ENCODE measurements around the gene NT5M. TPM values are rescaled to one million over a fixed set of nuclear protein-coding genes. Genes with fewer than 3 reads are reported as not detected.

Gene NT5M
- total RNA-seq, 4 donors from 2014 or later, result 1.1 to 6.0 (median 2.8) TPM

DNA sequence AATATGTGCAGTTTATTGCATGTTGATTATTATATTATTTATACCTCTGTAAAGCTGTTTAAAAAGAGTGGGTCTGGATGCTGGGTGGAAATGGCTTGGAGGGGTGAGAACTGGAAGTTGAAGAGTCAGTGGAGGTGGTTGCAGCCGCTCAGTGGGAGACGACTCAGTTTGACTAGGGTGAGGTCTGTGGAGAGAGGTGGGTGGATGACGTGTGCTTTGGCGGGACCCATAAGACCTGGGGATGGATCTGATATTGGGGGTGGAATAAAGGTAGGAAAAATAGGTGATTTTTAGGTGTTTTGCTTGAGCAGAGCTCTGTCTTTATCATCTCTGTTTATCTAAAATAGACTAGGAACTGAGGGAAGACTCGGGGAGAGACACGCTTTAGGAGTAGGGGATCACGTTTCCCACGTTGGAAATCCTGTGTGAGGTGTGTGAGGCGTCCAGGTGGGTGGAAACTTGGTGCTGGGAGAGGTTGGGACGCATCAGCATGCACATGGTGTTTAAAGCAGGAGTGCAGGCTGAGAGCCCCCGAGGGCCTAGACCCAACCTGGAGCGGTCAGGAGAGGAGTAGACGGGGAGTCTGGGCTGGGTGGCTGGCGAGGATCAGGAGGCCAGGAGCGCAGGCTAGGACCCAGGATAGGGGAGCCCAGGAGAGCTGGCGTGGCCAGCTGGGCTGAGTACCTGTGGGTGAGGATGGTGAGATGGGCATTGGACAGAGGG is 17.2 kb downstream of the NT5M start:
- 89 to 93% methylated on average over 16 of the region's 16 CpGs for WGBS, 2 donors
- no peak for DNase-seq
- intact Hi-C loops (cut with DNase I), result no loop called here

DNA sequence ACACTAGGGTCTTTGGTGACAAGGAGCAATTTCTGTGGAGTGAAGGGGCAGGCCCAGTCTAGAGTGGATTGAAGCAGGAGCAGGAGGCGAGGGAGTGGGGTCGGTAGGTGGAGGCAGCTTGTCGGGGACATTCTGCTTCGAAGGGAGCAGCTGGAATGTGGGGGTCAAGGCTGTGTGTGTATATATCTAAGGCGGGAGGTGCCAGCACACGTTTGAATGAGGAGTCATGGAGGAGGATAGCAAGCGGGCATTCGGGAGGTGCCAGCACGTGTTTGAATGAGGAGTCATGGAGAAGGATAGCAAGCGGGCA is 17.7 kb downstream of the NT5M start:
- no peaks in the 10 kb centered on the region for H3K9me3 ChIP-seq
- TF ChIP-seq, protein P1, sequence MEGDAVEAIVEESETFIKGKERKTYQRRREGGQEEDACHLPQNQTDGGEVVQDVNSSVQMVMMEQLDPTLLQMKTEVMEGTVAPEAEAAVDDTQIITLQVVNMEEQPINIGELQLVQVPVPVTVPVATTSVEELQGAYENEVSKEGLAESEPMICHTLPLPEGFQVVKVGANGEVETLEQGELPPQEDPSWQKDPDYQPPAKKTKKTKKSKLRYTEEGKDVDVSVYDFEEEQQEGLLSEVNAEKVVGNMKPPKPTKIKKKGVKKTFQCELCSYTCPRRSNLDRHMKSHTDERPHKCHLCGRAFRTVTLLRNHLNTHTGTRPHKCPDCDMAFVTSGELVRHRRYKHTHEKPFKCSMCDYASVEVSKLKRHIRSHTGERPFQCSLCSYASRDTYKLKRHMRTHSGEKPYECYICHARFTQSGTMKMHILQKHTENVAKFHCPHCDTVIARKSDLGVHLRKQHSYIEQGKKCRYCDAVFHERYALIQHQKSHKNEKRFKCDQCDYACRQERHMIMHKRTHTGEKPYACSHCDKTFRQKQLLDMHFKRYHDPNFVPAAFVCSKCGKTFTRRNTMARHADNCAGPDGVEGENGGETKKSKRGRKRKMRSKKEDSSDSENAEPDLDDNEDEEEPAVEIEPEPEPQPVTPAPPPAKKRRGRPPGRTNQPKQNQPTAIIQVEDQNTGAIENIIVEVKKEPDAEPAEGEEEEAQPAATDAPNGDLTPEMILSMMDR (IDR thresholded peaks at IDR 0.05), result no peak
- TF ChIP-seq POLR2A (IDR thresholded peaks at IDR 0.05), result no peak
- H3K36me3 ChIP-seq, result no peaks in the 10 kb centered on the region
- no peaks in the 10 kb centered on the region for H3K4me1 ChIP-seq
- 92 to 94% methylated on average over 10 of the region's 10 CpGs for WGBS, 2 donors
- H3K4me3 ChIP-seq (replicated peaks in 1 of 3), result no peak overlapping the region
- no peak overlapping the region for H3K27ac ChIP-seq
- intact Hi-C loops (cut with DNase I), result no loop called here
- no peaks in the 10 kb centered on the region for H3K27me3 ChIP-seq
- no peak for DNase-seq

More for the DNA sequence above, 17.2 kb downstream of the NT5M start:
- no peaks in the 10 kb centered on the region for H3K4me1 ChIP-seq
- no peaks in the 10 kb centered on the region for H3K27me3 ChIP-seq
- no peak overlapping the region for H3K4me3 ChIP-seq (replicated peaks in 1 of 3)
- TF ChIP-seq POLR2A (IDR thresholded peaks at IDR 0.05), result no peak
- TF ChIP-seq, protein P1 (IDR thresholded peaks at IDR 0.05), result no peak
- no peaks in the 10 kb centered on the region for H3K36me3 ChIP-seq
- no peaks in the 10 kb centered on the region for H3K9me3 ChIP-seq
- H3K27ac ChIP-seq, result no peak overlapping the region

DNA sequence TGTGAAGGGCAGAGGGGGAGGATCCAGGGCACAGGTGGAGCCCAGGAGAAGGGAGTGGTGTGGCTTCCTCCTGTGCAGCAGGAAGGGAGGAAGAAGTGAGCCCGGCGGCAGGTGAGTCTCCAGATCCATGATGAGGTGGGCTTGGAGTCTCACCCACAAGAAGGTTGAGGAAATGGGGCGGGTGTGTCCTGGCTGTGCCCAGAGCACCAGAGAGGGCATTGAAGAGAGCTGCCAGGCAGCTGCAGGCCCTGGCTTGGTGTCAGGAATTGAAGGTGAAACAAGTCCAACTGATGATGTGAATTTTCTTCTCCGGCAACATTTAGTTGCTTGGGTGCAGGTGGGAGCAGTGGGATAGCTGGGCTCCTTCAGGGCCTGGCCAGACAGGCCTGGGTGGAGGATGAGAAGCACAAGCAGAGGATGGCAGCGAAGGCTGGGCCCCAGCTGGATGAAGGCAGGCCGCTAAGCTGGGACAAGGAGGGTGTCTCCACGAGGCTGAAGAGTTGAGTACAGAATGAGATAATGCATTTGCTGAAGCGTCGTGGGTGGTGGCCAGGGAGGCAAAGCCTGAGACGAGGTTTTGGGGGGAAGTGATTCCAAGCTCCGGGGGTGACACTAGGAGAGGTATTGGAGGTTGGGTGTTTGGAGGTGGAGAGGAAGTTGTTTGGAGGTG is 18.3 kb downstream of the NT5M start:
- DNase-seq, result no peak
- WGBS, 2 donors, result 89 to 90% methylated on average over 11 of the region's 11 CpGs
- Histone ChIP-seq H3K4me3 (replicated peaks in 1 of 3) (no peak overlapping the region), H3K27ac (no peak overlapping the region), H3K36me3 (no peaks in the 10 kb centered on the region), H3K27me3 (no peaks in the 10 kb centered on the region), H3K4me1 (no peaks in the 10 kb centered on the region), H3K9me3 (no peaks in the 10 kb centered on the region)
- TF ChIP-seq, protein P1 (IDR thresholded peaks at IDR 0.05), result no peak
- no peak for TF ChIP-seq POLR2A (IDR thresholded peaks at IDR 0.05)
- intact Hi-C loops (cut with DNase I), result no loop called here

DNA sequence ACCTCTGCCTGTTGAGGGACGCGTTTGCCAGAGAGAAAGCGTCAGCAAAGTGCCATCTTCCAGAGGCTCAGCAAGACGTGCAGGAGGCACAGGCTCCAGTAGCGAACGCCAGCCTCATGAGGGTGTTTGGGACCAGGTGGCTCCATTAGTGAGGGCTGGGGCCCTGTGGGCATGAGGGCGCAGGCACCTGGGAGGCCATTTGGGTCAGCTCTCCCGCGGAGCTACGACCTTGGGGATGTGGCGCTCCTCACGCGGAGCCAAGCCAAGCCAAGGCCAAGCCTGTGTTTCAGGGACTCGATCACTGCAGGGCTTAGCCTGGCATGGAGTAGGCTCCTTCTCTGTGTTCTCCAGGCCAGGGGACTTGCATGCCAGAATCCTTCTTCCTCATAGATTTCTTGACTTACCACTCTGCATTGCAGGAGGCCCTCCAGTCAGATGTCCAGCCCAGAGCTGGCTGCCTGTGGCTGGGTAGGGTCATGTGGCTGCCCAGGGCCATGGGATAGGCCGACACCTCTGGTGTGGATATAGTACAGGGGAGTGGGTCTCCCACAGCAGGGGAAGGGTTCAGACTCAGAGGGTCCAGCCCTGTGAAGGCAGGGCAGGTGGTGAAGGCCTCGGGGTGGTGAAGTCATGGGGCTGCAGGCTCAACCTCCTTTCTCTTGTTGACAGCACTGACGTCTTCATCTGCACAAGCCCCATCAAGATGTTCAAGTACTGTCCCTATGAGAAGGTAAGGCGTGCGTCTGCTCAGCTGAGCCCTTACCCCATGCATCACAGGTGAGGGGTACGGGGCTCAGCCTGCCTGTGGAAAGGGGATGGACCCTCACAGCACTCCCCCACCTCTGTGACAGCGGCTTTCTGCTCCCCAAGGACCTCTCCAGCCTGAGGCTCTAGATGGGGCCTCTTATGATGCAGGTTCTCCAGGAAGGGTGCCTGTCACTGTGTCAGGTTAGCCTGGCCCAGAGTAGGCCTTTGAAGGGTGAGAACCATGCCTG is 19.6 kb downstream of the NT5M start:
- no peak overlapping the region for H3K4me3 ChIP-seq (replicated peaks in 1 of 3)
- 91 to 94% methylated on average over 11 to 14 of the region's 21 CpGs for WGBS, 2 donors
- DNase-seq, result no peak
- H3K27ac ChIP-seq, result no peak overlapping the region
- no peaks in the 10 kb centered on the region for H3K36me3 ChIP-seq
- no peaks in the 10 kb centered on the region for H3K4me1 ChIP-seq
- intact Hi-C loops (cut with DNase I), result no loop called here
- H3K9me3 ChIP-seq, result no peaks in the 10 kb centered on the region
- no peak for TF ChIP-seq POLR2A (IDR thresholded peaks at IDR 0.05)
- TF ChIP-seq, protein P1 (IDR thresholded peaks at IDR 0.05), result no peak
- no peaks in the 10 kb centered on the region for H3K27me3 ChIP-seq
